Heart left ventricle (tissue), 16 donors: ENCODE data around the gene SENP5. TPM values are rescaled to one million over a fixed set of nuclear protein-coding genes. Genes with fewer than 3 reads are reported as not detected.

ENCODE experiments used
- ATAC-seq, 4 donors: fragments of 200-7000 bp; cut with Tn5 transposase; one replicate each; pipeline ENCODE4 v1.9.1; 2020 to 2022; ENCODE audit warnings: moderate library complexity in 4 of 4, mild to moderate bottlenecking in 3 of 4, moderate number of reproducible peaks in 1 of 4
- DNase-seq, 5 donors: peaks; one replicate each; pipeline ENCODE4 v3.0.0-alpha.2; 2020
- H3K27ac ChIP-seq, 12 donors: fragments of 200-600 bp; sonication (generic) in 4 of 12; one replicate each; pipeline versions ENCODE4 v1.5.0 to v1.8.0; 2016 to 2022; ENCODE audit warnings: mild to moderate bottlenecking in 2 of 12
- H3K27me3 ChIP-seq, 9 donors: fragments of 200-600 bp; sonication (generic) in 2 of 9; one replicate each; pipeline versions ENCODE4 v1.5.1 to v1.8.0; 2016 to 2022; ENCODE audit warnings: mild to moderate bottlenecking in 3 of 9
- H3K36me3 ChIP-seq, 9 donors: fragments of 200-600 bp; sonication (generic) in 2 of 9; one replicate each; pipeline versions ENCODE4 v1.5.0 to v1.8.0; 2018 to 2022; ENCODE audit warnings: mild to moderate bottlenecking in 2 of 9
- H3K4me1 ChIP-seq, 12 donors: fragments of 200-600 bp; sonication (generic) in 4 of 12; one replicate each; pipeline versions ENCODE4 v1.5.0 to v1.8.0; 2016 to 2022; ENCODE audit warnings: mild to moderate bottlenecking in 3 of 12
- H3K4me3 ChIP-seq, 12 donors: fragments of 200-600 bp; sonication (generic) in 4 of 12; one replicate each; pipeline versions ENCODE4 v1.5.0 to v1.8.0; 2017 to 2022; ENCODE audit warnings: mild to moderate bottlenecking in 9 of 12, moderate library complexity in 4 of 12
- H3K9me3 ChIP-seq, 12 donors: fragments of 200-600 bp; sonication (generic) in 4 of 12; one replicate each; pipeline versions ENCODE4 v1.5.0 to v1.8.0; 2016 to 2022; ENCODE audit warnings: mild to moderate bottlenecking in 1 of 12
- POLR2A ChIP-seq, 2 donors: fragments of 450-650 bp; IDR thresholded peaks; one replicate each; pipeline ENCODE4 v1.6.1; 2017; ENCODE audit warnings: antibody characterized with exemption in 2 of 2, mild to moderate bottlenecking in 2 of 2, moderate library complexity in 2 of 2
- WGBS, 4 donors: extraction: QIAGEN DNeasy Blood & Tissue Kit in 2 of 4; methylation state at CpG; one replicate each; pipeline versions ENCODE4 v1.1.5 to v1.1.7; 2013 to 2018; 5-methylcytosine and 5-hydroxymethylcytosine counted together
- intact Hi-C, 10 donors: fragments of 100-400 bp; cut with DNase I; formaldehyde crosslinking; loops; one replicate each; pipeline versions ENCODE4 v1.11.1 to v1.14.2; 2022
- polyA plus RNA-seq, 2 donors: library from polyadenylated mRNA; stranded (reverse); fragments of 200-250 nt; gene quantifications; one replicate each; pipeline ENCODE4 v1.2.3, GENCODE V29; 2013
- total RNA-seq, 9 donors: library from RNA; depleted of rRNA in 2 of 9; stranded (reverse); fragments of >200 nt in 2 of 9; fragmentation: NEBNext Ultra II Directional in 3 of 9; extraction: Animal tissue kit (Norgen Biotek cat#: 25700) in 3 of 9; gene quantifications; one replicate each; pipeline versions ENCODE4 v1.1.0 to v1.2.4, GENCODE V29; 2016 to 2023
- TF ChIP-seq, protein P1 (sequence below), 12 donors: fragments of 200-600 bp; sonication (generic) in 4 of 12; IDR thresholded peaks; one replicate each; pipeline versions ENCODE4 v1.5.0 to v1.8.0; 2018 to 2022; ENCODE audit warnings: antibody characterized with exemption in 12 of 12, mild to moderate bottlenecking in 5 of 12
- donor health status: ischemic (EF 13 %, LVEDD 7.1; RV severe dilation, severe dysfunction).
- donor health status: healthy with polysubstance abuse.
- donor health status: DM: no; HTN: yes; CAD: no.
- donor health status: DM: no; HTN: no; CAD: no.
- donor health status: ischemic (EF 25% LVEDD 6.9; RV normal size, moderate dysfunction).
- donor health status: ischemic (EF 25% LVEDD 5.7; RV mildly dilated, moderate dysfunction).
- donor health status: healthy.
- donor health status: DM: yes; HTN: yes; CAD: no.
- donor health status: ischemic (EF 35%, LVEDD 5.7; RV mildly dilated, moderate dysfunction).
- donor health status: nonischemic (EF 11% LVEDD 7.7; RV severe dilation, severe dysfunction).
- donor health status: DM: yes; HTN: yes; CAD: no.
- donor health status: PGD.
- donor health status: ischemic (EF 29% LVEDD 5.4; RV normal size, mild dysfunction).
- donor health status: nonischemic (EF 23%, LVEDD 6.1; RV moderate dilation, normal function).

SENP5 gene
- total and polyA plus RNA-seq, 11 donors = 7.0 to 28.5 (median 22.0) TPM

DNA sequence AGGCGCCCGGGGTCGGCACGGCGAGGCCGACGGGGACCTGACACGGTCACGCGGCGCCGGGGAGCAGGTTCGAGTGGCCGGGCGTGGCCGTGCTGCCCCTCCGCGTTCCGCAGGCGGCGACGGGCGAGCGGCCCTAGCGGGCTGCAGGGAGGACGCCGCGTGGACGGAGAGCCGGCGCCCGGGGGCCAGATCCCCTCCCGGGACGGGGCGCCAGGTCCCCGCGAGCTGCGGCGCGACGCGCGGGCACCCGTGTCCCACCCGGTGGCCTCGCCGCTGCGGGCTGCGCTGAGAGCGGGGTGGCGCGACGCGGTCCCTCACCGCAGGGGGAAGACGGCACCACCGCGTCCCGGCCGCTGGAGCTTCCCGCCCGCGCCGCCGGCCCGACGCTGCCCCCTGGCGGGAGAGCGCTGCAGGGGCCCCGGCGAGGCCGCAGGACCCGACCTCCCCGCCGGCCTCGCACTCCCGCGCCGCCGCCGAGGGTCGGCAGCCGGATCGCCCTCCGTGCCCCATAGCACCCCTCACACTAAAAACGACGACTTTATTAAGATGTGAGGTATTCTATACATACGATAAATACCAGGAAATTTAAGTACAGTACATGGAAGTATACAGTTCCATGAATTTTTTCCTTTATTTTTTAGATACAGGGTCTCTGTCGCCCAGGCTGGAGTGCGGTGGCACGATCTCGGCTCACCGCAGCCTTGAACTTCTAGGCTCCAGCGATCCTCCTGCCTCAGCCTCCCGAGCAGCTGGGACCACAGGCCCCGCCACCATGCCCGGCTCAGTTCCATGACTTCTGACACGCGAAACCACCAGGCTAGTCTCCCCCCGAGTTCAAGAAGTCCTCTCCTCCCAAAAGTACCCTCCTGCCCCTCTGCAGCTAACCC, 102.2 kb downstream of the SENP5 start:
- intact Hi-C loops = loop anchor here in 8 of 10 donors (1.0 to 10.0 kb wide), 9 partner anchors 27 to 425 kb away; partner anchors contain the start of gene NCBP2 (in 2 of the 8)
- WGBS, 4 donors = 9 to 38% (median 12%) methylated on average over 26 to 100 of the region's 100 CpGs
- DNase-seq (peak; percentile 58 to 86 (median 63)), ATAC-seq (peak in 3 of 4 donors; percentile 58 to 84 (median 78))
- Histone ChIP-seq H3K27me3 (no peaks in the 10 kb centered on the region), H3K9me3 (no peaks in the 10 kb centered on the region), H3K4me1 (peaks cover 0 to 27% (median 10%) of the 10 kb centered on the region in 12 donors), H3K4me3 (peak overlapping the region; percentile 66 to 97 (median 84)), H3K27ac (peak overlapping the region in 11 of 12 donors; percentile 65 to 85 (median 79)), H3K36me3 (no peaks in the 10 kb centered on the region)
- TF ChIP-seq, protein P1, sequence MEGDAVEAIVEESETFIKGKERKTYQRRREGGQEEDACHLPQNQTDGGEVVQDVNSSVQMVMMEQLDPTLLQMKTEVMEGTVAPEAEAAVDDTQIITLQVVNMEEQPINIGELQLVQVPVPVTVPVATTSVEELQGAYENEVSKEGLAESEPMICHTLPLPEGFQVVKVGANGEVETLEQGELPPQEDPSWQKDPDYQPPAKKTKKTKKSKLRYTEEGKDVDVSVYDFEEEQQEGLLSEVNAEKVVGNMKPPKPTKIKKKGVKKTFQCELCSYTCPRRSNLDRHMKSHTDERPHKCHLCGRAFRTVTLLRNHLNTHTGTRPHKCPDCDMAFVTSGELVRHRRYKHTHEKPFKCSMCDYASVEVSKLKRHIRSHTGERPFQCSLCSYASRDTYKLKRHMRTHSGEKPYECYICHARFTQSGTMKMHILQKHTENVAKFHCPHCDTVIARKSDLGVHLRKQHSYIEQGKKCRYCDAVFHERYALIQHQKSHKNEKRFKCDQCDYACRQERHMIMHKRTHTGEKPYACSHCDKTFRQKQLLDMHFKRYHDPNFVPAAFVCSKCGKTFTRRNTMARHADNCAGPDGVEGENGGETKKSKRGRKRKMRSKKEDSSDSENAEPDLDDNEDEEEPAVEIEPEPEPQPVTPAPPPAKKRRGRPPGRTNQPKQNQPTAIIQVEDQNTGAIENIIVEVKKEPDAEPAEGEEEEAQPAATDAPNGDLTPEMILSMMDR (IDR thresholded peaks at IDR 0.05) = peak; percentile 37 to 98 (median 86)
- peak in 1 of 2 donors; percentile 11 for TF ChIP-seq POLR2A (IDR thresholded peaks at IDR 0.05)

DNA sequence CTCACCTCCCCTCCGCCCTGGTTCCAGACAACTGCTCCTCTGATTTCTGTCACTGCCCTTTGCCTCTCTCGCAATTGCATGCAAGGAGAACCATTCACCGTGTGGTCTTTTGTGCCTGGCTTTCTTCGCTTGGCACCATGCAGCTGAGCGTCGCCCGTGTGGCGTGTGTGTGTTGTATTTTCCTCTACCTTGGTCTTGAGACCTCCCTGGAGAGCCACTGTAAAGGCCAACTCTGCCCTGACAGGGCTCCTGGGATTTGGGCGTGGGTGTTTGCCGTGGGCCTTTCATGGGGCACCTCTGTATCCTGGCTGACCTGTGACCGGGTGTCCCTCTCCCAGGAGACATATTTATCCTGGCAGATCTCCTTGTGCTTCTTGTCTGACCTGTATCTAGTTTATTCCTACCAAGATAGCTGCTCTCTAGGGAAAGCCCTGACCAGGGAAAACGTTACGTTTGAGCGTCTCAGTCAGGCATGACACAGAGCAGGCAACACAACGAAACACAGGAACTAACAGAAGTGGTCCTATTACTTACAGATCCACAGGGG, 102.9 kb downstream of the SENP5 start:
- Histone ChIP-seq H3K9me3 (no peaks in the 10 kb centered on the region), H3K27ac (no peak overlapping the region), H3K4me3 (no peak overlapping the region), H3K4me1 (peaks cover 0 to 27% (median 10%) of the 10 kb centered on the region in 12 donors), H3K27me3 (no peaks in the 10 kb centered on the region), H3K36me3 (no peaks in the 10 kb centered on the region)
- intact Hi-C loops = loop anchor here in 5 of 10 donors (1.0 to 10.0 kb wide), 6 partner anchors 132 to 364 kb away; no protein-coding TSS in a partner anchor
- DNase-seq = no peak
- WGBS, 4 donors = 75 to 85% (median 84%) methylated on average over 15 of the region's 15 CpGs
- TF ChIP-seq, protein P1 (IDR thresholded peaks at IDR 0.05) = no peak
- no peak for TF ChIP-seq POLR2A (IDR thresholded peaks at IDR 0.05)
- ATAC-seq = no peak

- Histone ChIP-seq H3K36me3 (no peaks in the 10 kb centered on the region), H3K4me3 (no peak overlapping the region), H3K27ac (no peak overlapping the region), H3K4me1 (peaks cover 0 to 27% (median 10%) of the 10 kb centered on the region in 12 donors), H3K9me3 (no peaks in the 10 kb centered on the region), H3K27me3 (no peaks in the 10 kb centered on the region)
- TF ChIP-seq, protein P1 (IDR thresholded peaks at IDR 0.05) = no peak
- intact Hi-C loops = loop anchor here in 5 of 10 donors (2.0 to 10.0 kb wide), 5 partner anchors 132 to 364 kb away; no protein-coding TSS in a partner anchor
- DNase-seq = no peak
- ATAC-seq = no peak
- WGBS, 4 donors = 79 to 92% (median 84%) methylated on average over 7 of the region's 7 CpGs
Measured at GRCh38 chr3:196971094-196971698, 103.5 kb downstream of the SENP5 start.
